ENCODE measurements around the gene STAG3. TPM values are rescaled to one million over a fixed set of nuclear protein-coding genes. Genes with fewer than 3 reads are reported as not detected.
"Not testable (repeated sequence)": the region's sequence is repeated elsewhere in the genome, so short reads cannot be mapped to it uniquely, and the experiment has no call there.

STAG3 gene
- total RNA-seq, 1 experiment from 2014 or later, result not detected

DNA sequence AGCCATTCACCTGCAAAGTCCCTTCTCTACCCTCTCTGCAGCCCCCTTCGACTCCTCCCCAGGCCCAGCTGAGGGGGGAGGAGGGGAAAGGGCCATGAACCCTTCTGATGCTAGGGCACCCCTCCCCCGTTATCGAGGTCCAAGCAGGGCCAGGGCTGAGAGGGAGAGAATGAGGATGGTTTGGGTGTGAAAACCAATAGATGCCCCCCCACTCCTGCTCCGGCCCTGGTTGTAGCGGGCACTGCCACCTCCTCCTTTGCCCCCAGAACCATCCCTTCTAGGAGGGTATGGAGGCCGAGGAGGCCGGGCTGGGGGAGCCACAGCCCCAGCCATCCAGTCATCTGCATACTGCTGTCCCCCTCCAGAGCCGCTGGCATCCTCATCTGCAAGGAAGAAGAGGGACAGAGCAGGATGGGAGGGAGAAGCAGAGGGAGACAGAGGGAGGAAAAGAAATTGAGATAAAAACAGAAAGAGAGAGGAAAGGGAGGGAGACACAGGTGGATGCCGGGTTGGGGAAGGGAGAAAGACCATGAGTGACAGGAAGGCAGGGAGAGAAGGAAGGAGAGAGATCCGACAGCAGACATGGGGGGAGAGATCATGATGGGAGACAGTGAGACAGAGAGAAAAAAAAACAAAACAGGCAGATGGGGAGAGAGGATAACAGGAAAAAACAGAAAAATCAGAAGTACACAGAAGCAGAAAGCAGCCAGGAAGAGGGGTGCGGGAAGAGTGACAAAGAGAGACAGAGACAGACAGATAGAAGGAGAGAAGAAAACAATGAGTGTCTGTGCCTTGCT lies 7.4 kb upstream of the STAG3 start:
- in situ Hi-C loops (cut with HindIII; ENCODE audit: low pct_unique_long_range_greater_than_20kb, low sequenced_read_pairs), result no loop called here
- no peak for DNase-seq (ENCODE audit: low read depth)

DNA sequence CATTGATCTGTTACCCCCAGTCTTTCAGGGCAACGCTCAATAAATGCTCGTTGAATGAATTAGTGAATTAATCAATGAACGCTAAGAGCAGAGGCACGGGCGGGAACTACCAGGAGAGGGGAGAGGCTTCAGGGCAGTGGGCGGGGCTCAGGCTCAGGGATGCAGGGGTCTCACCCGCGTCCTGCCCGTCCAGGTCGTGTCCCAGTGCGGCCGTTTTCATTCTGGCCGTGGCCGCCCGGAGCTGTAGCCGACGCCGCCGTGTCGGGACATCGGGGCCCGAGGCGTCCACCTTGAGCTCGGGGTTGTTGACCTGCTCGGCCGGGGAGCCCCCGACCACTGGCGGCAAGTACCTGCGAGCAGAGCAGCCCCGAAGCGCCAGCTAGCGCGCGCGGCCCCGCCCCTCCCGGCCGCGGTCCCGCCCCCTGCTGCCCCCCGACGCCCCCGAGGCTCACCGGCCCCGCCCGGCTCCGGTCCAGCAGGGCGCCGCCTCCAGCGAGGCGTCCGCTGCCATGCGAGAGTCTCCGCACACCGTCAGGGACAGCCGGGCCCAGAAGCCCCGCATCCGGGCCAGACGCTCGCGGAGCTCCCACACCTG lies 6.5 kb upstream of the STAG3 start:
- in situ Hi-C loops (cut with HindIII; ENCODE audit: low pct_unique_long_range_greater_than_20kb, low sequenced_read_pairs), result no loop called here
- DNase-seq (ENCODE audit: low read depth), result no peak

DNA sequence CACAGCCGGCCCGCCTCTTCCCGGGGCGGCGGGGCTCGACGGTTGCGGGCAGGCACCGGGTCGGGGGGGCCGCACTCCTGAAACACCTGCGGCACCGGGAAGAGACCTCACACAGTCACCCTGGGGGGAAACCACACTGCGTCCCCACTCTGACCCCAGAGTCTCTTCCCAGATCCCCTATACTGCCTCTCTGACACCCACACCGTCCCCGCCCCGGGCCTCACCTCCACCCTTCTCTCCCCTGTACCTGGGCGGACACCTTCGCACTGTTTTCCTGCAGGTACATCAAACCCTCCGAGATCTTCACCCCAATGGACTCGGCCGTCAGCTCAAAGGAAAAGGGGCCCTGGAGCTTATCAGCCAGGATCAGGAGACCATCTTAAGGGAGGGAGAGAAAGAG lies 5.9 kb upstream of the STAG3 start:
- in situ Hi-C loops (cut with HindIII; ENCODE audit: low pct_unique_long_range_greater_than_20kb, low sequenced_read_pairs), result no loop called here

DNA sequence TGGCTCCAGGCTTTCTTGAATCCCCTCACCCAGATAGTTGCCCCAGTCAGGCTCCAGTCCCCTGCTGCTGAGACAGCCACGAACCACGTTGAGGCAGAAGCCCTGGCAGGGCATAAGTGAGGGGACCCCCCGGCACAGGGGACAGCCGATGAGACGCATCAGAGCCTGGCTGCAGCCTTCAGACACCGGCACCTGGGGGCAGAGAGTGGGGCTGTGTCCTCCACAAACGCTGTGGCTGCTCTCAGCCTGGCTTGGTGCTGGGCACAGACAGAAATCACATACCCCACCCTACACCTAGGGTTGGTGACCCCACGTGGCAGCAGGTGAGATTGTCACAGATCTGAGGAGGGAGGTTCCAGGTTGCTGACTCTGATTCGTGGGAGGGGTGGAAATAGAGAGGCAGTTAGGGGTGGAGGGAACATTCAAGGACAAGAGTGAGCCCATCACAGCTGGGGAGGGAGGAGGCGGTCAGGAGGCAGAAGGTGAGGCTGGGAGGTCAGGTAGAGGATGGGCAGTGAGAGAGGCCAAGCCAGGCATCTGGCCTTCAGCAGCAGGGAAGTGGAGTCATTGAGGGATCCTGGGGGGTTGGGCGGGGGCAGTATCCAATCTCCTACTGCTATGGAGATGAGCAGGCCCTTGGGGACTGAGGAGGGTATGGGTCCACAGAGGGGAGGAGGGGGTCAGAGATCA lies 3.8 kb upstream of the STAG3 start:
- DNase-seq (ENCODE audit: low read depth), result no peak
- in situ Hi-C loops (cut with HindIII; ENCODE audit: low pct_unique_long_range_greater_than_20kb, low sequenced_read_pairs), result no loop called here

More for the DNA sequence above, 5.9 kb upstream of the STAG3 start:
- no peak for DNase-seq (ENCODE audit: low read depth)

DNA sequence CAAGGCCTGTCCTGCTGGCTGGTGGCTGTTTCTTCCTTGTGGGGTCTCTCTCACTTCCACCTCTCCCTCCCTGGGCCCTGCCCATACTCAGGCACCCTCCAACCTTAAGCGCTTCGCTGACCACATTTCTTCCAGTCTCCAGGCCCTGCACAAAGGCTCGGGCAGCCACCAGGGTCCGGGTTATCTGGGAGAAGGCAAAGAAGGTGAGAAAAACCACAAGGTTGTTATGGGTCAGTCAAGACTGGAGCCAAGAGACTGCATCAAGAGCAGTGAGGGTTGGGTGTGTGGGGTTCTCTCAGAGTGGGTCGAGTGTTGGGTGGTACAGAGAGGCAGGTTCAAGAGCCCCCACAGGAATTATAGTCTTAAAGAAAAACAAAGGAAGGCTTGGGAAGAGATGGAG lies 3.1 kb upstream of the STAG3 start:
- no peak for DNase-seq (ENCODE audit: low read depth)
- in situ Hi-C loops (cut with HindIII; ENCODE audit: low pct_unique_long_range_greater_than_20kb, low sequenced_read_pairs), result no loop called here

DNA sequence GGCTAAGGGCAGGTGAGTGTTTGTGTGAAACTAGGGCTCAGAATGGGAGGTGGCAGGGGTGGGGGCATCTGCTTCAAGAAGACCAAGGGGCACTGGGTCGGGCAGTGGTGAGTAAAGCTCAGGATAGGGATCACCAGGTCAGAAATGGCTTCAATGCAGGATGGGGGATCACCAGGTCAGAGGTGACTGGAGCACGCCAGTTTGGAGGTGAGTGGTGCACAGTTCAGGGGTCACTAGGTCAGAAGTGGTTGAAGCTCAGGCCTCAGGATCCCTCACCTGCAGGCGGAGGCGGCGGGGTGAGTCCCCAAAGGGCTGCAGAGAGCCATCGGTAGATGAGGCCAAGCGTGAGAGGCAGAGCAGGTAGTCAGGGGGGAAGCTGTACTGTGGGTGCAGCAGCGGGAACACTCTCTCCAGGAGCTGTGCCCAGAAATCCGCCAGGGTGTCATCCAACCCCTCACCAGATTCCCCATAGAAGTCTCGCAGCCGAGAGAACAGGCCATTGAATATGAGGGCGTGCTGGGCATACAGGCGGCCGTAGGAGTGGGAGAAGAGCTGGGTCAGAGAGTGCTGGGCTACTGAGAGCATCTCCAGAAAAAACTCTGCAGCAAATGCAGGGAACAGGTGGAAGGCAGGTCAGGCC lies 2.3 kb upstream of the STAG3 start:
- no peak for DNase-seq (ENCODE audit: low read depth)
- in situ Hi-C loops (cut with HindIII; ENCODE audit: low pct_unique_long_range_greater_than_20kb, low sequenced_read_pairs), result no loop called here

DNA sequence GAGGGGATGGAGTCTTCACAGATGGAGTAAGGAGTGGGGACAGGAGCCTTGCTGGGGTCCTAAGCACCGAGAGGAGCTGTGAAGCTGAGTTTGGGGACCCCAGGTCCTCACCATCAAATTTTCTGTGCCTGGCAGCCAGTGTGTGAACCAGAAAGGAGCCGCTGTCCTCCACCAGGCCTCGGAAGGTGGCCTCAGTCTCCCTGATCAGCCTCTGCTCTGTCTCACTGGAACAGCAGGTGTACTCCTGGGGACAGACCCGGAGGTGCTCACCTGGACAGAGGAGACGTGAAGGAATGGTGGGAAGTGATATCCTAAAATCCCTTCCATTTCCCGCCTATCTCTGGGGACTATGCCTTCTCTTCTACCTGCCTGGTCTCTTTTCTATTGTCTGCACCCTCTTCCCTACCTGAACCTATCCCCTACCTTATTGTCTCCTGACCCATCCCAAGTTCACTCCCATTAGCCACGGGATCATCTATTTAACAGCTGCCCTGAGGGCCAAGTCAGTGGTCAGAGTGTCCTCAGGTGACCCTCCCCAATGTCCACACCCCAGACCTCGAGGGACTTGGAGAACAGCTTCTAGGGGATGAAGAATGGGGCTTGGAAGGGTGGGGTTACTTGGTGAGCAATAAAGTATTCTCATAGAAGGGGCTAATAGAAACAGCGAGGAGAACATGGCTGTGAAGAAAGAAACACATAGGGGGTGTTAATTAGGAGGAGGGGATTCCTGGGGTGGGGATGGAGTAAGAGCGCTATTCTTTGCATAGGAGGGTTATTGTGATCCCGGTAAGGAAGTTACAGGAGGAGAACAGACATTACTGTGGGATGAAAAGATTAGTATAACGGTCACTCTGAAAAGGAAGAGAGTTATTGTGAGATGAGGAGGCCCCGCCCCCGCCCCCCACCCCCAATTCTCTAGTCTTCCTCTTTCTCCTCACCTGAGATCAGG lies 1.3 kb upstream of the STAG3 start:
- DNase-seq (ENCODE audit: low read depth), result no peak
- in situ Hi-C loops (cut with HindIII; ENCODE audit: low pct_unique_long_range_greater_than_20kb, low sequenced_read_pairs), result no loop called here

DNA sequence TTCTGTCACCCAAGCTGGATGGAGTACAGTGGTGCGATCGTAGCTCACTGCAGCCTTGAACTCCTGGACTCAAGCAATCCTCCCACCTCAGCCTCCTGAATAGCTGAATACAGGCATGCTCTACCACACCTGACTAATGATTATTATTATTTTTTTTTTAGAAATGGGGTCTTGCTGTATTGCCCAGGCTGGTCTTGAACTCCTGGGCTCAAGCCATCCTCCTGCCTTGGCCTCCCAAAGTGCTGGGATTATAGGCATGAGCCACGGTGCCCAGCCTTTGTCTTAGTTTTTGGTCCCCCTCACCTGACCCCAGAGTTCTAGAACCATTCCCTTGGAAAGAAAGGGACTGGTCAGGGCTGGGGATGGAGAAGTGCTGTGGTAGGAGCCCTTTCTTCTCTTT lies 2.4 kb downstream of the STAG3 start:
- not testable (repeated sequence) for DNase-seq (ENCODE audit: low read depth)

DNA sequence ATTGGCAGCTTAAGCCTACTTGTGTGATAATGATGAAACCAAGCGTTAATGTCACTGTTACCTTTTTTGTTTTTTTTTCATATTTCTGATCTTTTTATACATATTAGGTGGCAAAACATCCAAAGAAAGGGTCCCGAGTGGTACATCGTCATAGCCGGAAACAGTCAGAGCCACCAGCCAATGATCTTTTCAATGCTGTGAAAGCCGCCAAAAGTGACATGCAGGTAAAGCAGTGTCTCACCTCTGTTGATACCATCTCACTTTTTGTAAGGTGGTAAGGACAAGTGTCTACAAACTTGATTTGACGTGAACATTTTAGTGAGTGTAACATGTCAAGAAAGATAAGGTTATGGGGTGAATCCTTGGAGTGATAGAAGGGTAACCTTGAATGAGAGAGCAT lies 4.9 kb downstream of the STAG3 start:
- in situ Hi-C loops (cut with HindIII; ENCODE audit: low pct_unique_long_range_greater_than_20kb, low sequenced_read_pairs); DNase-seq (ENCODE audit: low read depth): not testable (repeated sequence)

More for the DNA sequence above, 2.4 kb downstream of the STAG3 start:
- in situ Hi-C loops (cut with HindIII; ENCODE audit: low pct_unique_long_range_greater_than_20kb, low sequenced_read_pairs), result not testable (repeated sequence)

DNA sequence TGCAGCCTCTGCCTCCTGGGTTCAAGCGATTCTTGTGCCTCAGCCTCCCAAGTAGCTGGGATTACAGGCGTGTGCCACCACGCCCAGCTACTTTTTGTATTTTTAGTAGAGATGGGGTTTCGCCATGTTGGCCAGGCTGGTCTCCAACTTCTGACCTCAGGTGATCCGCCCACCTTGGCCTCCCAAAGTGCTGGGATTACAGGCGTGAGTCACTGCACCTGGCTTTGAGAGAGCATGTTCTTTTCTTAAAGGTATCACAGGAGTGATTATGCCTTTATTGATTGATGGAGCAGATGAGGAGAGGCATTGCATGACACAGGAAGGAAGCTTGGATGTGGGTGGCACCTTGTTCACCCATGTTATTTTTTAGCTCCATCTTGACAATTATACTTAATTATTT lies 5.4 kb downstream of the STAG3 start:
- in situ Hi-C loops (cut with HindIII; ENCODE audit: low pct_unique_long_range_greater_than_20kb, low sequenced_read_pairs); DNase-seq (ENCODE audit: low read depth): not testable (repeated sequence)

DNA sequence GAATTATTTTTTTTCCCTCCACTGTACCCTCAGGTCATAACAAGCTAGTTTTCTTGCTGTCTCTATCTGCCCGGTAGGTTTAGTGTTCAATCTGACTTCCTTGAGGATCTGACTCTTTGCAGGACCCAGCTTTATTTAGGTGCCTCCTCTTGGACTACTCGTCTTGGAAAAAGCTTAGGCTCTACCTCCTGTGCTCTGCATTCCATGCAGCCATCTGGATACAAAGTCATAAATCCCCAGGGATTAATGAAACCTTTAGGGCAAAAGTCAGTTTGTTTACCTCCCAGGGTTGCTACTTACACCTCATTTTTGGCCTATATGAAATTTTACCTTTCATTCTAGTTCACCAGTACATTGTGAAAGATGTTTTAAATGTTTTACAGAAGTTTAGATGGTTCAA lies 8.0 kb downstream of the STAG3 start:
- DNase-seq (ENCODE audit: low read depth), result no peak
- in situ Hi-C loops (cut with HindIII; ENCODE audit: low pct_unique_long_range_greater_than_20kb, low sequenced_read_pairs), result no loop called here

DNA sequence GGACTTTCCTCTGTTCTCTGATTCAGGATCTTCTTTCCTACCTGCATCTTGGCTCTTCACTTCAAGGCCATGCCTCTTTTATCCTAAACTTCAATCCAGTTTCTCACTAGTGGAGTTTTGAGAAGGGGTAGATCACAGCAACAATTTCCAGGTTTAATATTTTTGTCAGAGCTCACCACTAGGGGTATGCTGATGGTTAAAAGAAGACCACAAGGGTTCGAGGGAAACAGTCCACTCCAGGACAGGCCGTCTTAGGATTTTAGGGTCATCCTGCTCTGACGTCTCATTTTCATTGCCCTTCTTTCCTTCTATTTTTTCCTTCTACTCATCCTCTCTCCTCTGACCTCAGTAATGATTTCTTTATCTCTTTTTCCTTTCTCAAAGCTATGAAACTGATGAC lies 11.3 kb downstream of the STAG3 start:
- no peak for DNase-seq (ENCODE audit: low read depth)
- in situ Hi-C loops (cut with HindIII; ENCODE audit: low pct_unique_long_range_greater_than_20kb, low sequenced_read_pairs), result no loop called here

DNA sequence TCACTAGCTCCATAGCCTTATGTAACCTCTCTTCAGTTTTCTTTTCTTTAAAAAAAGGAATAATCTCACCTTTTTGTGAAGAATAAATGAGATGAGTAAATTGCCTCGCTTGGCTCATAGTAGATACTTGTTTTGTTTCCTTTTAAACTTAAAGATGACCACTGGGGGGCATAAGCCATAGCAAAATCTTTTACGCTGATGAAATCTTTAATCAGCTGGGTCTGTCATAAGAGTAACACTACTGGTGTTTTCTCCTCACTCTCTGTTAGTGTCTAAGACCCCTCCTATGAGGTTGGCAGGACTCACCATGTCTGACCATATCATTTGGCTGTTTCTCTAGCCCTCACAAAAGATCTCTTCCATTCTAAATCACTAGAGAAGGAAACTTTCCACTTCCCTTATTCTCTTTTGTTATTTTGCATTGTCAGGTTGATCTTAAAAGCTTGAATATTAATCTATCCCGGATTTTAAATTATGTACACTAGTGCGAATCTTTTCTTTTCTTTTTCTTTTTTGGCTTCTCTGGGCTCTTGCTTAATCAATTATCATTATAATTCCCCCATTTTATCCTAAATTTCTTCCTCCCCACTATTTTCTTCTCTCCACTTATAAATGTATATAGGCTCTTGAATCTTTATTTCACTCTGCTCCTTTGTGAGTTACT lies 12.5 kb downstream of the STAG3 start:
- no peak for DNase-seq (ENCODE audit: low read depth)
- in situ Hi-C loops (cut with HindIII; ENCODE audit: low pct_unique_long_range_greater_than_20kb, low sequenced_read_pairs), result no loop called here

DNA sequence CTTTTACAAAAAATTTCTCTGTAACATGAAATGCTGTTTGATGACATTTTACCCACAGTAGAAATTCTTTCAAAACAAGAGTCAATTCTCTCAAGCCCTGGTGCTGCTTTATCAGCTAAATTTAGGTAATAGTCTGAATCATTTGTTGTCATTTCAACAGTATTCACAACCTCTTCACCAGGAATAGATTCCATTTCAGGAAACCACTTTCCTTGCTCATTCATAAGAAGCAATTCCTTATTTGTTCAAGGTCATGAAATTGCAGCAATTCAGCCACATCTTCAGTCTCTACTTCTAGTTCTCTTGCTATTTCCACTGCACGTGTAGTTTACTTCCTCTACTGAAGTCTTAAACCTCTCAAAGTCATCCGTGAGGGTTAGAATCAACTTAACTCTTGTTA lies 14.1 kb downstream of the STAG3 start:
- in situ Hi-C loops (cut with HindIII; ENCODE audit: low pct_unique_long_range_greater_than_20kb, low sequenced_read_pairs), result no loop called here
- no peak for DNase-seq (ENCODE audit: low read depth)

DNA sequence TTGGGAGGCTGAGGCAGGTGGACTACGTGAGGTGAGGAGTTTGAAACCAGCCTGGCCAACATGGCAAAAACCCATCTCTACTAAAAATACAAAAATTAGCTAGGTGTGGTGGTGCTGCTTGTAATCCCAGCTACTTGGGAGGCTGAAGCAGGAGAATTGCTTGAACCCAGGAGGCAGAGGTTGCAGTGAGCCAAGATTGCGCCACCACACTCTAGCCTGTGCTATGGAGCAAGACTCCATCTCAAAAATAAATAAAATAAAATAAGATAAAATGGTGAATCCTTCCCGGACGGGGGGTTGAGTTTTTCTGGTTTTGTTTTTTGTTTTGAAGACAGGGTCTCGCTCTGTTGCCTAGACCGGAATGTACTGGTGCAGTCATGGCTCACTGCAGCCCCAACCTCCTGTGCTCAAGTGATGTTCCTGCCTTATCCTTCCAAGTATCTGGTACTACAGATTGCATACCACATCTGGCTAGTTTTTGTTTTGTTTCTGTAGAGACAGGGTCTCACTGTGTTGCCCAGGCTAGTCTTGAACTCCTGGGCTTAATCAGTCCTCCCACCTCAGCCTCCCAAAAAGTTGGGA lies 14.7 kb downstream of the STAG3 start:
- DNase-seq (ENCODE audit: low read depth); in situ Hi-C loops (cut with HindIII; ENCODE audit: low pct_unique_long_range_greater_than_20kb, low sequenced_read_pairs): not testable (repeated sequence)

DNA sequence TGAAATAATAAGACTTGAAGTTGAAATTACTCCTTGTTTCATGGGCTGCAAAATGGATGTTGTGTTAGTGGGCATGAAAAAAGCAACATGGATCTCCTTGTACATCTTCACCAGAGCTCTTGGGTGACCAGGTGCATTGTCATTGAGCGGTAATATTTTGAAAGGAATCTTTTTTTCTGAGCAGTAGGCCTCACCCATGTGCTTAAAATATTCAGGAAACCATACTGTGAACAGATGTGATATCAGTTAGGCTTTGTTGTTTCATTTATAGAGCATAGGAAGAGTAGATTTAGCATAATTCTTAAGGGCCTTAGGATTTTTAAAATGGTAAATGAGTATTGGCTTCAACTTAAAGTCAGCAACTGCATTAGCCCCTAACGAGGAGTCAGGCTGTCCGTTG lies 15.3 kb downstream of the STAG3 start:
- no peak for DNase-seq (ENCODE audit: low read depth)
- in situ Hi-C loops (cut with HindIII; ENCODE audit: low pct_unique_long_range_greater_than_20kb, low sequenced_read_pairs), result no loop called here

DNA sequence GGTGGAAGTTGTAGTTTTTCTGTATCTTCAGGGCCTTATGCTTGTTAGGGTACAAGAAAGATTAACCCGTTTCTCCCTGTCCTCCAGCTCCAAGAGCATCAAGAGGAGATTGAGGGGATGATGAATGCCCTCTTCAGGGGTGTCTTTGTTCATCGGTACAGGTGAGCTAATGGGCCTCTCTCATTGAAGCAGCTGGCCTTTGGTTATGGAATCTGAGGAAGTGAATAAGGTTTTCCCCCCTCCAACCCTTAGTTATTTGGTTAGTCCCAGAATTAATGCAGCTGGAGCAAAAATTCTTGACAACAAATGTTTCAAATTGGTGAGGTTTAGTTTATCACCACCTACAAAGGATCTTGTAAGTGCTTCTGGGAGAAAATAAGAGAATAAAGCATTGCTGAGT lies 17.5 kb downstream of the STAG3 start:
- no peak for DNase-seq (ENCODE audit: low read depth)
- in situ Hi-C loops (cut with HindIII; ENCODE audit: low pct_unique_long_range_greater_than_20kb, low sequenced_read_pairs), result no loop called here
